Measurements from ENCODE around the gene COL12A1.

DNA sequence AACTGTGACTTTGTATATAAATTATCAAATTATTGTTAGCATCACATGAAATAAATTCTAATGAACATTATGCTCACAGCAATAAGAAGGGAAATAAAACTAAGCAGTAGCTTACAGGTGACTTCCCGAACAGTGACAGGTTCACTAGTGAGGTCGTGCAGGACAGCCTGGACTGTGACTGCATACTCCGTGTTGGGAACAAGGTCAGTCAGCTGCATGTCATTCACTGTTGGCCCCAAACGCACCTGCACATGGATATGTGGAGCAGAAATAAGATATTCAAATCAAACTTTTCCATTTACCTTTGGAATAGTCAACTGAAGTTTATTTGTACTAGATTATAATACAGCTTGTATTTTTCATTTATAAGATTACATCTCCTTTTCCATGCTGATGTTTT lies 60.6 kb downstream of the COL12A1 start:
- TF ChIP-seq, protein P1, sequence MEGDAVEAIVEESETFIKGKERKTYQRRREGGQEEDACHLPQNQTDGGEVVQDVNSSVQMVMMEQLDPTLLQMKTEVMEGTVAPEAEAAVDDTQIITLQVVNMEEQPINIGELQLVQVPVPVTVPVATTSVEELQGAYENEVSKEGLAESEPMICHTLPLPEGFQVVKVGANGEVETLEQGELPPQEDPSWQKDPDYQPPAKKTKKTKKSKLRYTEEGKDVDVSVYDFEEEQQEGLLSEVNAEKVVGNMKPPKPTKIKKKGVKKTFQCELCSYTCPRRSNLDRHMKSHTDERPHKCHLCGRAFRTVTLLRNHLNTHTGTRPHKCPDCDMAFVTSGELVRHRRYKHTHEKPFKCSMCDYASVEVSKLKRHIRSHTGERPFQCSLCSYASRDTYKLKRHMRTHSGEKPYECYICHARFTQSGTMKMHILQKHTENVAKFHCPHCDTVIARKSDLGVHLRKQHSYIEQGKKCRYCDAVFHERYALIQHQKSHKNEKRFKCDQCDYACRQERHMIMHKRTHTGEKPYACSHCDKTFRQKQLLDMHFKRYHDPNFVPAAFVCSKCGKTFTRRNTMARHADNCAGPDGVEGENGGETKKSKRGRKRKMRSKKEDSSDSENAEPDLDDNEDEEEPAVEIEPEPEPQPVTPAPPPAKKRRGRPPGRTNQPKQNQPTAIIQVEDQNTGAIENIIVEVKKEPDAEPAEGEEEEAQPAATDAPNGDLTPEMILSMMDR (IDR thresholded peaks at IDR 0.05; ENCODE audit: poor library complexity), result no peak
- no peak for TF ChIP-seq EZH2 (IDR thresholded peaks at IDR 0.05; ENCODE audit: borderline replicate concordance)
